ENCODE data around the gene EXD2.
A peak's percentile ranks its signal among the peaks of the same experiment; 100 is the strongest.
"Not testable (repeated sequence)": the region's sequence is repeated elsewhere in the genome, so short reads cannot be mapped to it uniquely, and the experiment has no call there.

EXD2 gene

GRCh38 chr14:69191340-69192111 lies at the start of gene EXD2:
TSS of gene EXD2 (plus strand) at chr14:69191498. CDS start at chr14:69209471, 17,973 bp downstream.
- peak; percentile 86 for DNase-seq

- no peak for DNase-seq
Measured at GRCh38 chr14:69141550-69141949, 49.7 kb upstream of the EXD2 start.

DNA sequence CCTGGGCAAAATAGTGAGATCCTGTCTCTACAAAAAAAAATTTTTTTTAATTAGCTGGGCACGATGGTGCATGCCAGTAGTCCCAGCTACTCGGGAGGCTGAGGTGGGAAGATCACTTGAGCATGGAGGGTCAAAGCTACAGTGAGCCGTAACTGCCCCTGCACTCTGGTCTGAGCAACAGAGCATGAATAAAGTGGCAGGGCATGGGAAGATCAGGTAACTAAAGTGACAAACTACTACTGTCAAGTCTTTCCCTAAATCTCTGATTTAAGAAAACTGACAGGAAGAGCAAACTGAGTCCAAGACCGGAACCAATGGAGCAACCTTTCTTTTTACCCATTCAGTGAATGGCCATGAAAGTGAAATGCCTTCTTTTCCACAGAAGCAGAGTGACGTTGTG lies 49.2 kb upstream of the EXD2 start:
- DNase-seq = no peak

DNA sequence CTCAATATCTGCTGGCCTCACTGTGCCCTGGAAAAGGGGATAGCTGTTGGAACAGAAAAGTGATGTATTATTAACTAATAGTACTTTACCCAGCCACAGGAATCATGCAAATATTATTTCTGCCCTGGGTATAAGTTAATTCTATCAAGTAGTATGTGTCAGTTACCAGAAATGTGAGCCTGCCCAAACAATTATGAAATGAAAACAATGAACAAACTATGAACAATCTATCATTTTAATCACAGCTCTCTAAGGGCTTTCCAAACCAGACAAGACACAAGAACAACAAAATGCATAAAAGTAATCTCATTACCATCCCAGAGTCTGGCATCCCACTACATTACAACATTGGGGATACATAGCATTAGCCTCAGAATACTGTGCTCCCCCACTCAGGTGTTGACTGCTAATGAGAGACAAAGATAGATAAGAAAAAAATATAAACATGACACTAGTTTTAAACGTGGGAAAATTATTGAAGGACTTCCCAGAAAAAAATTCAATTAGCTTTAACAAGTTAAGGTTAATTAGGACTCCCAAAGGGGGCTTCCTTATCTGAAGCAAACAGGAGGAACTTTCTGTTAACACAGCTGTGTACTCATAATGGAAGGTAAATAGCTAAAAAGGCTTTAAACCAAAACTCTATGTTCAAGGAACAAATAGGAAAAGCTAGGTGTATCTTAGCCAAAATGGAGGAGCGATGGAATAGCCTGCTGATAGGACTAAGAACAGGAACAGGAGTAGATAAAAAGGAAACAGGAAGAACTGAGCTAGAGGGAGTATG lies 41.6 kb upstream of the EXD2 start:
- peak; percentile 11 for DNase-seq

DNA sequence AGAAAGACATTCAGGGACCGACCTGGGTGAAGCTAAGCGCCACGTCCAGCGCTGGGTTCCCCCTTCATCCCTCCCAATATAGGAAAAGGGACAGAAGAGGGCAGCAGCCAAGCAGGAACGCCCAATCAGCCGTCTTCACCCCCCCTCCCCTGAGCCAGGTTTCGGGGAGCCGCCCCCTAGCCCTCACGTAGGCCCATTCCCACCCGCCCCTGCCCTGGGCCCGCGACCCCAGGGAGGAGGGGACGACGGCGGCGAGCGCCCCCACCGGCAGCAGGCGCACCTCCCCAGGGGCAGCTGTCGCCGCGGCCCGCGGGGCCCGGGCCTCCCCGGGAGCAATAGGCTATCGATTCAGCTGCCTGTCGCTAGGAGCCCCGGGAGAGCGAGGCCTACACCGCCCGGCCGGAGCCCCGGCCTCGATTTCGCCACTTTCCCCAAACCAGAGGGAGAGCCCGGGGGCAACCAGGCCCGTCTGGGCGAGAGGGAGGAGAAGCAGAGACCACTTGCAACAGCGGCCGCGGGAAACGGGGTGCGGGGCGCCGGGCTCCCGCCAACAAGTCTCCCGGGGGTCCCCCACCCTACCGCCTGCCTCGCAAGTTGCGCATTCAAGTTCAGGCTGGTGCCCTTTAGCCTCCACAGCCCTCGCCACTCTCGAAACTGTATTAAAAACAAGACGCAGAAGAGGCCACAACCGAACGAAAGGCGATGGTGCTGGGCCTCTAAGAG lies 39.7 kb upstream of the EXD2 start:
- peak; percentile 43 for DNase-seq

- no peak for DNase-seq
Measured at GRCh38 chr14:69152181-69152901, 39.0 kb upstream of the EXD2 start.

DNA sequence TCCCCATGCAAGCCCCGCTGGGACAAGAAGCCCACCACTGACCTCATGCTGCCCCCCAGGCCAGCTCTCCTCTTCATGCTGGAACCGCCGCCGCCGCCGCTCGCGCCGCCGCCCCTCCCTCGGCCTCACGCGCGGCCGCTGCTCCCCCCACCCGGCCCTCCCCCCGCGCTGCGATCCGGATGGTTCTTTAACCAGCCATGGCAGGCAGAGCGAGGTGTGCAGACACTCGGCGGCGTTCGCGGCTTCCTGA lies 38.5 kb upstream of the EXD2 start, which contains the start of gene DCAF5:
DCAF5 (minus strand) TSS at position 218 of the 250 bp plus-strand sequence; CDS start at position 77, 141 bp downstream.
- no peak for DNase-seq

DNA sequence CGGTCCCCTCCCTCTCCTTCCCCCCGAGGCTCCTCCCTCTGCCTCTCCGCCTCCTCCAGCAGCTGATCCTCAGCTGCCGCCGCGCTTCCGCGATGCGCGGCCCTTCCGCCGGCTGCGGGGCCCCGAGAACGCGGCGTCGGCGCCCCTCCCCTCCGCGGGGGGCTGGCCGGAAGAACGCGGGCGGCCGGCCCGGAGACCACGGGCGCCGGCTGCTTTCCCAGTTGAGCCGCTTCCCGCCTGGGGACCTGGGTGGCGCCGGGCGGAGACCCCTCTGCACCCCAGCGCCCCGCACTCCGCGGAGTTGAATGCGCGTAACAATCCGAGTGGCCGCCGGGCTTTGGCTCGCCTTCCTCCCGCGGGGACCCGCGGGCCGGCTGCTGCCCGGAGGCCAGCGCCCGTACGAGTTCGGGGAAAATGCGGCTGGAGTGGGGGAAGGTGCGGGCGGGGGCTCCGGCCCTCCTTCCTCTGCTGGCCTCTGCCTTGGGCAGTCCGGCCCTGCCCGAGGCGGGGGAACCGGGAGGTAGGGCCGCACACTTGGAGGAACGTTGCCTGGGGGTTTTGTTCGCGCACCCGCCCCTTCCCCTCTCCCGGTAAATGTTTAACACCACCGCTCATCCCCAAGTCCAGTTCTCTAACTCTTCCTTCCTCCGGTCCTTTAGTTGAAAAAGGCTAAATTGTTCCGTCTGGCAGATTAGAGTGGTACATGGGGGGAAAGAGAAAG lies 38.0 kb upstream of the EXD2 start:
- peak; percentile 87 for DNase-seq

- no peak for DNase-seq
Measured at GRCh38 chr14:69153873-69154270, 37.4 kb upstream of the EXD2 start.

DNA sequence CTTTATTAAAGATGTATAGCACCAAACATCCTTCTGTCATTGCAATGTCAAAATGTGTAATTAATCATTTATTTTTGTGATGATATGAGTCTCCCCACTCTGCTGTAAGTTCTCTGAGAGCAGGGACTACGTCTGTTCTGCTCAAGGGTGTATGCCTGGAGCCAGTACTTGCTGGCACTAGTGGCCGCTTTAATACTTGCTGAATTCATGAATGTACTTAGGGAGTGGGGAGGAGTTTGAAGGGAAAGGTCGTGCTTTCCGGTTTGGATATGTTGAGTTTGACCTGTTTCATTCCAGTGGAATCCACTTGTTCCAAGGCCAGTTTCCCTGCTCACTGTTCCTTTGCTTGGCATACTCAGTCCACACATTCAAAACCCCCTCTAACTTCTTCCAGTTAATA lies 36.5 kb upstream of the EXD2 start:
- DNase-seq = no peak

- no peak for DNase-seq
Measured at GRCh38 chr14:69156224-69156623, 35.1 kb upstream of the EXD2 start.

GRCh38 chr14:69161590-69161989 lies 29.7 kb upstream of the EXD2 start:
- DNase-seq = no peak

- DNase-seq = not testable (repeated sequence)
Measured at GRCh38 chr14:69165787-69166186, 25.5 kb upstream of the EXD2 start.

GRCh38 chr14:69170839-69171238 lies 20.5 kb upstream of the EXD2 start:
- no peak for DNase-seq

DNA sequence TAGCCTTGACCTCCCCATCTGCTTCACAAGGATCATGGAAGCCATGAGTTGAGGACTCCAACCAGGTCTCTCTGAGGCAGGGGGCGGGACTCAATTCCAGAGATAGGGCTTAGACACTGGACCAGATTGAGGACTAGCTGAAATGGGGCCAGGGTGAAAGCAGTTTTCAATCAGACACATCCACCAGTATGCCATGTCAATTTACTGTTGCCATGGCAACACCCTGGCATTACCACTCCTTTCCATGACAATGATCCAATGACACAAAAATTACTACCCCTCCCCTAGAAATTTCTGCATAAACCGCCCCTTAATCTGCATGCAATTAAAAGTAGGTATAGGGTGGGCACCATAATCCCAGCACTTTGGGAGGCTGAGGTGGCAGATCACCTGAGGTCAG lies 19.7 kb upstream of the EXD2 start:
- no peak for DNase-seq

GRCh38 chr14:69175130-69175529 lies 16.2 kb upstream of the EXD2 start:
- DNase-seq = no peak

DNA sequence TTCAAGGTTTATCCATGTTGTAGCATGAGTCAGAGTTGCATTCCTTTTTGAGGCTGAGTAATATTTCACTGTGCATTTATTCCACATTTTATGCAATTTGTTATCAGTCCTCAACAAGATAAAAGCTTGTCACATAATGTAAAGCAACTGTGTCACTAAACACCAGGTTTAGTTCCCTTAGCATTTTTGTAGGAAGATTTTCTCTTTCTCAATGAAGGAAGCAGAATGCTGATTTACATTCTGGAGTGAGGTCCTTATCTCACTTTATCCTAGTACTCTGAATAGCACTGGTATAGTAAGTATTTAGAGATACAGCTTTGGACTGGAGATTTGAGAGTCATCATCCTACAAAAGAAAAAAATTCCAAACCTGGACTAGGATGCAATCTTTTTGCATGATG lies 9.8 kb upstream of the EXD2 start:
- no peak for DNase-seq

GRCh38 chr14:69182580-69182979 lies 8.7 kb upstream of the EXD2 start:
- DNase-seq = not testable (repeated sequence)

DNA sequence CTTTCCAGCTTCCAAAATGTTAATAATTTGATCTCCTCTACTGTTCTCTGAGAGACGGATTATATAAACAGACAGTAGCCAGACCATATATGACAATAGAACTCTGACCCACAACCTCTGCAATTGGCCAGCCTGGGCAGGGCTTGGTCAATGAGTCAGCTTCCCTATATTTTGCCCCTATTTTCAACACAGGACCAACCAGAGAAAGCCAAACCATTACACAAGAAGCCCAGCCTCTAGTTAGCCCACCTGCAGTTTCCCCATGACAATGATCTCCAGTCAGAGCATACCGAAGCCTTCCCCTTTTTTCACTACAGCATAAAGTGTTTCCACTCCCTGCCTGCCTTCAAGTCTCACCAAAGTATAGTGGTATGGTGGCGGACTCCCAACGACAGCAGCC lies 7.6 kb upstream of the EXD2 start:
- no peak for DNase-seq

- no peak for DNase-seq
Measured at GRCh38 chr14:69190191-69190590, 1.1 kb upstream of the EXD2 start.

- DNase-seq = no peak
Measured at GRCh38 chr14:69193721-69194120, 2.4 kb downstream of the EXD2 start.

DNA sequence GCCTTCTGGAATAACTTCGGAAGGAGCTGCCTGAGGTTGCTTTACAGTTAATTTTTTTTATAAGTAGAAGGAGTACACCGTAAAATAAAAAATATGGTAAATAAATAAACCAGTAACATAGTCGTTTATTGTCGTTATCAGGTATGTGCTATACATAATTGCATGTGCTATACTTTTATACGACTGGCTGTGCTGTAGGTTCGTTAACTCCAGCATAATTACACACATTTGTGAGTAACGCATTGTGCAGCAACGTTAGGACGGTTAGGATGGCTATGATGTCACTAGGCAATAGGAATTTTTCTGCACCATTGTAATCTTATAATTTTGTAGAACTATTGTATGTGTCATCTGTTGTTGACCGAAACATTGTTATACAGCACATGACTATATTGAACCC lies 8.5 kb downstream of the EXD2 start:
- DNase-seq = no peak

Data from kidney glomerular epithelial cell (primary cell).